NCI-H2196 treated with DMSO at 0.1 percent for 48 hours (cell line): ENCODE measurements around the gene PPP2R3A.
"Not testable (repeated sequence)": the region's sequence is repeated elsewhere in the genome, so short reads cannot be mapped to it uniquely, and the experiment has no call there.

Experiments used
- DNase-seq: peaks from one replicate; lab custom pipeline; 2025; ENCODE audit not compliant: unreplicated experiment; lab: John Stamatoyannopoulos, UW

Gene PPP2R3A

DNA sequence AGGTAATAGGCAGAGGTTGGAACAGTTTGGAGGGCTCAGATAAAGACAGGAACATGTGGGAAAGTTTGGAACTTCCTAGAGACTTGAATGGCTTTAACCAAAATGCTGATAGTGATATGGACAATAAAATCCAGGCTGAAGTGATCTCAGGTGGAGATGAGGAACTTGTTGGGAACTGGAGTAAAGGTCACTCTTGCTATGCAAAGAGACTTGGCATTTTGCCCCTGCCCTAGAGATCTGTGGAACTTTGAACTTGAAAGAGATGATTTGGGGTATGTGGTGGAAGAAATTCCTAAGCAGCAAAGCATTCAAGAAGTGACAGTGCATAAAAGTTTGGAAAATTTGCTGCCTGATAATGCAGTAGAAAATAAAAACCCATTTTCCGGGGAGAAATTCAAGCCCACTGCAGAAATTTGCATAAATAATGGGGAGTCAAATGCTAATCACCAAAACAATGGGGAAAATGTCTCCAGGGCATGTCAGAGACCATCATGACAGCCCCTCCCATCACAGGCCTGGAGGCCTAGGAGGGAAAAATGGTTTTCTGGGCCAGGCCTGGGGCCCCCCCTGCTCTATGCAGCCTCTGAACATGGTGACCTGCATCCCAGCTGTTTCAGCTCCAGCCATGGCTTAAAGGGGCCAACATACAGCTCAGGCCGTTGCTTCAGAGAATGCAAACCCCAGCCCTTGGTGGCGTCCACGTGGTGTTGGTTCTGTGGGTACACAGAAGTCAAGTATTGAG, 118.3 kb downstream of the PPP2R3A start:
- DNase-seq = not testable (repeated sequence)

DNA sequence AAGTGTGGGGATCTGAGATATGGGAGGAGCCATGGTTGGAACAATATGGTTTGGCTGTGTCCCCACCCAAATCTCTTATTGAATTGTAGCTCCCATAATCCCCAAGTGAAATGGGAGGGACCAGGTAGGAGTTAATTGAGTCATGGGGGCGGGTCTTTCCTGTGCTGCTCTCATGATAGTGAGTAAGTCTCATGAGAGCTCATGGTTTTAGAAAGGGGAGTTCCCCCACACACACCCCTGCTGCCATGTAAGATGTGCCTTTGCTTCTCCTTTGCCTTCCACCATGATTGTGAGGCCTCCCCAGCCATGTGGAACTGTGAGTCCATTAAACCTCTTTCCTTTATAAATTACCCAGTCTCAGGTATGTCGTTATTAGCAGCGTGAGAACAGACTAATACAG, 119.5 kb downstream of the PPP2R3A start:
- not testable (repeated sequence) for DNase-seq

- peak; percentile 35 for DNase-seq
These were observed 128.2 kb downstream of the PPP2R3A start for GRCh38 chr3:136093771-136094170.

GRCh38 chr3:136105044-136105443, 139.5 kb downstream of the PPP2R3A start:
- no peak for DNase-seq

DNA sequence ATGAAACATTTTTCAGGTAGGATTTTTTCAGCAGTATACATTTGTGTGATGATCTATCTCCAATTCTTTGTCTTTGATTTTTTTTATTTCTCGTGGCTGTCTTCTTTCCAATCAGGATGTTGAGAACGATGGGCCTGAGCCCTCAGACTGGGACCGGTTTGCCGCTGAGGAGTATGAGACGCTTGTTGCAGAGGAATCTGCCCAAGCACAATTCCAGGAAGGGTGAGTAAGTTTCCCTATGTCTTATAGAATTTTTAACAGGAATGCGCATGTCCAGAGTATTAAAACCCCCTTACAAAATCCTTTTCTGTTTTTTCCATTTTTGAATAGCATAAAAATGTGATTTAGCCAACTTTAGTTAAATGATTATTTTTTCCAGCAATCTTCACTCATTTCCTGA, 140.6 kb downstream of the PPP2R3A start:
- no peak for DNase-seq

- no peak for DNase-seq
These were observed 144.0 kb downstream of the PPP2R3A start for GRCh38 chr3:136109499-136109898.

- no peak for DNase-seq
These were observed 145.0 kb downstream of the PPP2R3A start for GRCh38 chr3:136110481-136110880.

DNA sequence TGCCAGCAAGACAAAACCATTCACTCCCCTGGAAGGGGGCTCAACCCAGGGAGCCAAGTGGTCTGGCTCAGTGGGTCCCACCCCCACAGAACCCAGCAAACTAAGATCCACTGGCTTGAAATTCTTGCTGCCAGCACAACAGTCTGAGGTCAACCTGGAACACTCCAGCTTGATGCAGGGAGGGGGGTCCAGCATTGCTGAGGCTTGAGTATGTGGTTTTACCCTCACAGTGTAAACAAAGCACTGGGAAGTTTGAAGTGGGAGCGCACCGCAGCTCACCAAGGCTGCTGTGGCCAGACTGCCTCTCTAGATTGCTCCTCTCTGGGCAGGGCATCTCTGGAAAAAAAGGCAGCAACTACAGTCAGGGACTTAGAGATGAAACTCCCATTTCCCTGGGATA, 148.9 kb downstream of the PPP2R3A start:
- no peak for DNase-seq

DNA sequence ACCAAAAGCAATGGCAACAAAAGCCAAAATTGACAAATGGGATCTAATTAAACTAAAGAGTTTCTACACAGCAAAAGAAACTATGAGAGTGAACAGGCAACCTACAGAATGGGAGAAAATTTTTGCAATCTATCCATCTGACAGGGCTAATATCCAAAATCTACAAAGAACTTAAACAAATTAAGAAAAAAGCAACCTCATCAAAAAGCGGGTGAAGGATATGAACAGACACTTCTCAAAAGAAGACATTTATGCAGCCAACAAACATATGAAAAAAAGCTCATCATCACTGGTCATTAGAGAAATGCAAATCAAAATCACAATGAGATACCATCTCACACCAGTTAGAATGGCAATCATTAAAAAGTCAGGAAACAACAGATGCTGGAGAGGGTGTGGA, 153.8 kb downstream of the PPP2R3A start:
- DNase-seq = not testable (repeated sequence)

DNA sequence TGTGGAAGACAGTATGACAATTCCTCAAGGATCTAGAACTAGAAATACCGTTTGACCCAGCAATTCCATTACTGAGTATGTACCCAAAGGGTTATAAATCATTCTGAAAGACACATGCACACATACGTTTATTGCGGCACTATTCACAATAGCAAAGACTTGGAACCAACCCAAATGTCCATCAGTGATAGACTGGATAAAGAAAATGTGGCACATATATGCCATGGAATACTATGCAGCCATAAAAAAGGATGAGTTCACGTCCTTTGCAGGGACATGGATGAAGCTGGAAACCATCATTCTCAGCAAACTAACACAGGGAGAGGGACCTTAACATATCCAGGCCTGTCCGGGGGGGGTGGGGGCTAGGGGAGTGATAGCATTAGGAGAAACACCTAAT, 154.3 kb downstream of the PPP2R3A start:
- not testable (repeated sequence) for DNase-seq

- DNase-seq = no peak
These were observed 155.1 kb downstream of the PPP2R3A start for GRCh38 chr3:136120373-136121348.

DNA sequence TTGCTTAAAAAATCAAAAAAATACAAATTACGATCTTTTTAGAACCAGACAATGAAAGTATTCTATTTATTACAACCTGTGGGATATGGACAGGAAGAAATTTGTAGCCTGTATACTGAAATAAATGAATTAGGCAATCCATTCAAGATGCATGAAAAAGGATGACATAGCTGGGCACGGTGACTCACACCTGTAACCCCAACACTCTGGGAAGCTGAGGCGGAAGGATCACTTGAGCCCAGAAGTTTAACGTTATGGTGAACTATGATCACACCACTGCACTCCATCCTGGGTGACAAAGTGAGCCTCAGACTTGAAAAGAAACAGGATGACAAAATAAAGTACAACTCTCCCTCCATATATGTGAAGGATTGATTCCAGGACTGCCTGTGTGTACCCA, 156.5 kb downstream of the PPP2R3A start:
- no peak for DNase-seq

DNA sequence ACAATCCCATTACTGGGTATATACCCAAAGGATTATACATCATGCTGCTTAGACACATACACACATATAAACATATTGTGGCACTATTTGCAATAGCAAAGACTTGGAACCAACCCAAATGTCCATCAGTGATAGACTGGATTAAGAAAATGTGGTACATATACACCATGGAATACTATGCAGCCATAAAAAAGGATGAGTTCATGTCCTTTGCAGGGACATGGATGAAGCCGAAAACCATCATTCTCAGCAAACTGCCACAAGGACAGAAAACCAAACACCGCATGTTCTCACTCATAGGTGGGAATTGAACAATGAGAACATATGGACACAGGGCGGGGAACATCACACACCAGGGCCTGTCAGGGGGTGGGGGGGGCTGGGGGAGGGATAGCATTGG, 166.1 kb downstream of the PPP2R3A start:
- DNase-seq = not testable (repeated sequence)

GRCh38 chr3:136134091-136134490, 168.6 kb downstream of the PPP2R3A start:
- DNase-seq = no peak

DNA sequence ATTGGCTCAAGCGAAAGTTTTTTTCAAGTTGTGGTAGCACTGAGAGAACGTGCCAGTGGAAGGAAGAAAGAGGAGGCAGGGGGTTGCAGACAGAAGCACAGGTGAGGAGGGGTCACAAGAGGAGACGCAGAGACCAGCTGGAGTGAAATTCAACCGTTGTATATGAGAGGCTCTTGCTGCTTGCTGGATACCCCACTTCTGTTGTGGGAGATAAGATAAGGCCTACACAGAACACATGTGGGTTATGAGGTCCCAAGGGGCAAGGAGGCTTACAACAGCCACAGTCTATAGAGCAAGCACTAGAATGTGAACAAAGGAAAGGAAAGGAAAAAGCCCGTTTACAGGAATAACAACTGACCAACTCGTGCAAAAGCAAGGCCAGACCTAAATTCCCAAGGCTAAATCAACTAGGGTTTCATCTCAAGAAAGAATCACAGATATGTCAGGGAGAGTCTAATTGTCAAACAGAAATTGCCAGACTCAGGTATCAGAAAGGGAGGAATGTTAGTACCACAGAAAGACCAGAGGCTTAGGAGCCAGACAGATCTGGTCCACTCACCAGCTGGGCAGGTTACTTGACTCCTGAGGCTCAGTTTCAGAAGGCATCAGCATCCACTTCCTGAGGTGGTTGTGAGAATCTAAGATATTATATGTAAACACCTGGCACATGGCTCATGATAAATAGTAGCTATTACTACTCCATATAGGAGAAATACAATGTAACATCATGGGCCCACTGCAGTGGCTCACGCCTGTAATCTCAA, 169.7 kb downstream of the PPP2R3A start:
- no peak for DNase-seq

DNA sequence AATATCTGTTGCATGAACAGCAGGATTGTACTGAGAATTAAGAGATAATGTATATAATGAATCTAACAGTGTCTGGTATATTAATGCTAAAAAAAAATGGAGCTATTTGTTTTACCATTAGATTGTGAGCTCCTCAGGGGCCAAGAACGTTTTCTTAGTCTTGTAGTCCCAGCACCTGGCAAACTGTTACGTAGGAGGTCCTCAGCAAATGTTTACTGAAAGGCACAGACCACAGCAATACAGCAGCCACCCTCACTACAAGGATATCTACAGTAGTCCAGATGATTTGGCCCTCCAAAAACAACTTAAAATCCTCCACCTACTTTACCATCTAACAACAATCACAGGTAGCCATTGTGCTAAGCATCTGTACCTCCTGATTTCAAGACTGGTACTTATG, 170.9 kb downstream of the PPP2R3A start:
- DNase-seq = no peak

DNA sequence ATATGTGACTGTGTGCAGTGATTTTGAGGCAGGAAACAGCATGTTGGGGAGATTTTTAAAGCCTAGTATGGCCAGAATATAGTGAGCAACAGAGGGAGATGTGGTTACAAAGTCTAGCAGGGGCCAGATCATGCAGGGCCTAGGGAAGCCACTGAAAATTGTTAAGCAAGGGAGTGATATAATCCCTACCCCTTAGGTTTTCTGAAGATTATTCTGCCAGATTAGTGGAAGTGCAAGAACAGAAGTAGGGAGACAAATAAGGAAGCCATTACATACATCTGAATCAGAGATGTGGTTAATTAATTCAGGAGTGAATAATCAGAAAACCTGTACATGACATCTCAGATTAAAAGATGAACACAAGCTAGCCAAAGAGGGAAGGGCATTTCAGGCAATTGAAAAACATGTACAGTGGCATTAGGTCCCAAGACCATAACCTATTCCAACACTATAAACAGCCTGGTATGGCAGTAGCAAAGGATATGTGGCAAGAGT, 175.8 kb downstream of the PPP2R3A start:
- DNase-seq = no peak

GRCh38 chr3:136141891-136142290, 176.4 kb downstream of the PPP2R3A start:
- DNase-seq = no peak

DNA sequence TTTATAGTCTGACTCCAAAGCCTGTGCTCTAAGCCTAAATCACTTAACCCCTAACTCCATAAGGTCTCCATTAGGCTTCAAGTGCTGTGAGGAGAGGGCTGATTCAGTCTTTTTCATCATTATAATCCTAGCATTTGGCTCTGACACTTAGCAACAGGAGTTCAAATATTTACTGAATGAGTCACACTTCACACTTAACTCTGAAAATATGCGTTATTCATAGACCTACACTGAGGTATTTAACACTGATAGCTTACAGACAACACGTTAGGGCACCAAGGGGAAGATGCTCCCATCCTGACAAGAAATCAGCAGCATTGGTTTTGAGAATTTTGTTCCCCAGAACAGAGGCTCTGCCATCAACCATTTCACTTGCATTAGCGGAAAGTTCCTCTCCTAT, 177.1 kb downstream of the PPP2R3A start:
- peak; percentile 61 for DNase-seq

DNA sequence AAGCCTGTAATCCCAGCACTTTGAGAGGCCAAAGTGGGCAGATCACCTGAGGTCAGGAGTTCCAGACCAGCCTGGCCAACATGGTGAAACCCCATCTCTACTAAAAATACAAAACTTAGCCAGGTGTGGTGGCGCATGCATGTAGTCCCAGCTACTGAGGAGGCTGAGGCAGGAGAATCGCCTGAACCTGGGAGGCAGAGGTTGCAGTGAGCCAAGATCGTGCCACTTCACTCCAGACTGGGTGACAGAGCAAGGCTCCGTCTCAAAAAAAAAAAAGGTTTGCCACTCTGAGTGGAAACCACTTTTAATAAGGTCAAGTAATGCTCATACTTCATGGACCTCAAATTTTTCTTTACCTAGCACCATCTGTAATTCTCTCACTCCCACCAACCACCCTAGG, 178.9 kb downstream of the PPP2R3A start:
- DNase-seq = not testable (repeated sequence)
